Activated T-helper 1 cell treated with anti-CD3 and anti-CD28 coated beads, Interleukin-12 subunit alpha, Interleukin-12 subunit beta, Interleukin-2, Interleukin-4 antibody, amounts not matched to agents 30 ng/mL and 10 ng/mL and 1 ng/mL, durations not matched to agents 14 hours and 24 hours and 36 hours (primary cell): ENCODE data around the gene GABBR2. TPM values are rescaled to one million over a fixed set of nuclear protein-coding genes. Genes with fewer than 3 reads are reported as not detected.

ENCODE experiments used
- DNase-seq: peaks from one replicate; pipeline ENCODE4 v3.0.0; 2021; ENCODE audit warnings: low spot score
- H3K27ac Mint-ChIP-seq: one replicate; pipeline ENCODE4 v1.8.0; 2021; ENCODE audit warnings: mild to moderate bottlenecking, mixed read lengths
- H3K27me3 Mint-ChIP-seq: one replicate; pipeline ENCODE4 v1.8.0; 2022; ENCODE audit warnings: mild to moderate bottlenecking, moderate library complexity, mixed read lengths; ENCODE audit not compliant: insufficient read depth
- H3K36me3 Mint-ChIP-seq: one replicate; pipeline ENCODE4 v1.8.0; 2021; ENCODE audit warnings: low read depth, mixed read lengths
- H3K4me1 Mint-ChIP-seq: one replicate; pipeline ENCODE4 v1.8.0; 2021; ENCODE audit warnings: low read depth, mixed read lengths
- H3K4me3 Mint-ChIP-seq: one replicate; pipeline ENCODE4 v1.8.0; 2021; ENCODE audit warnings: mild to moderate bottlenecking, moderate library complexity, mixed read lengths
- H3K9me3 Mint-ChIP-seq: one replicate; pipeline ENCODE4 v1.8.0; 2021; ENCODE audit warnings: mixed read lengths
- intact Hi-C: fragments of 100-400 bp; cut with micrococcal nuclease; formaldehyde crosslinking; loops from one replicate; pipeline ENCODE4 v1.15.1; 2024
- total RNA-seq: library from RNA; stranded (reverse); gene quantifications from 2 replicates; pipeline ENCODE4 v1.2.3, GENCODE V29; 2022

The GABBR2 gene
- total RNA-seq, 1 donor from 2014 or later: not detected

- DNase-seq: no peak
- H3K27me3 Mint-ChIP-seq: peaks cover 5% of the 10 kb centered on the region
- H3K4me1 Mint-ChIP-seq: no peaks in the 10 kb centered on the region
- intact Hi-C loops: no loop called here
- H3K9me3 Mint-ChIP-seq: no peaks in the 10 kb centered on the region
- H3K4me3 Mint-ChIP-seq: no peak overlapping the region
- no peaks in the 10 kb centered on the region for H3K36me3 Mint-ChIP-seq
- H3K27ac Mint-ChIP-seq: no peak overlapping the region
Measured at GRCh38 chr9:98372077-98372836, 336.5 kb downstream of the GABBR2 start.

- peaks cover 6% of the 10 kb centered on the region for H3K9me3 Mint-ChIP-seq
- no peak overlapping the region for H3K4me3 Mint-ChIP-seq
- intact Hi-C loops: no loop called here
- no peak overlapping the region for H3K27ac Mint-ChIP-seq
- peaks cover 5% of the 10 kb centered on the region for H3K27me3 Mint-ChIP-seq
- no peaks in the 10 kb centered on the region for H3K36me3 Mint-ChIP-seq
- no peak for DNase-seq
- H3K4me1 Mint-ChIP-seq: no peaks in the 10 kb centered on the region
Measured at GRCh38 chr9:98370976-98371315, 337.8 kb downstream of the GABBR2 start.

GRCh38 chr9:98370300-98370975 is 338.3 kb downstream of the GABBR2 start:
- Mint-ChIP-seq H3K27ac (no peak overlapping the region), H3K36me3 (no peaks in the 10 kb centered on the region), H3K4me1 (no peaks in the 10 kb centered on the region), H3K9me3 (peaks cover 6% of the 10 kb centered on the region), H3K4me3 (no peak overlapping the region), H3K27me3 (peaks cover 5% of the 10 kb centered on the region)
- intact Hi-C loops: no loop called here
- no peak for DNase-seq

- no peak for DNase-seq
- H3K27me3 Mint-ChIP-seq: peaks cover 3% of the 10 kb centered on the region
- H3K36me3 Mint-ChIP-seq: no peaks in the 10 kb centered on the region
- H3K4me1 Mint-ChIP-seq: no peaks in the 10 kb centered on the region
- peaks cover 12% of the 10 kb centered on the region for H3K9me3 Mint-ChIP-seq
- H3K27ac Mint-ChIP-seq: no peak overlapping the region
- intact Hi-C loops: no loop called here
- no peak overlapping the region for H3K4me3 Mint-ChIP-seq
Measured at GRCh38 chr9:98369896-98370295, 338.8 kb downstream of the GABBR2 start.

- peaks cover under 1% of the 10 kb centered on the region for H3K27me3 Mint-ChIP-seq
- intact Hi-C loops: no loop called here
- no peak for DNase-seq
- H3K36me3 Mint-ChIP-seq: no peaks in the 10 kb centered on the region
- no peak overlapping the region for H3K27ac Mint-ChIP-seq
- no peaks in the 10 kb centered on the region for H3K4me1 Mint-ChIP-seq
- H3K9me3 Mint-ChIP-seq: peaks cover 12% of the 10 kb centered on the region
- no peak overlapping the region for H3K4me3 Mint-ChIP-seq
Measured at GRCh38 chr9:98369471-98369870, 339.3 kb downstream of the GABBR2 start.

GRCh38 chr9:98369066-98369425 is 339.7 kb downstream of the GABBR2 start:
- DNase-seq: no peak
- Mint-ChIP-seq H3K4me3 (no peak overlapping the region), H3K4me1 (no peaks in the 10 kb centered on the region), H3K27ac (no peak overlapping the region), H3K27me3 (no peaks in the 10 kb centered on the region), H3K9me3 (peaks cover 12% of the 10 kb centered on the region), H3K36me3 (no peaks in the 10 kb centered on the region)
- intact Hi-C loops: no loop called here

- H3K4me3 Mint-ChIP-seq: no peak overlapping the region
- H3K27ac Mint-ChIP-seq: no peak overlapping the region
- no peaks in the 10 kb centered on the region for H3K4me1 Mint-ChIP-seq
- H3K9me3 Mint-ChIP-seq: peaks cover 12% of the 10 kb centered on the region
- intact Hi-C loops: no loop called here
- no peak for DNase-seq
- no peaks in the 10 kb centered on the region for H3K36me3 Mint-ChIP-seq
- no peaks in the 10 kb centered on the region for H3K27me3 Mint-ChIP-seq
Measured at GRCh38 chr9:98368366-98369065, 340.2 kb downstream of the GABBR2 start.

- H3K9me3 Mint-ChIP-seq: peaks cover 12% of the 10 kb centered on the region
- no peaks in the 10 kb centered on the region for H3K4me1 Mint-ChIP-seq
- H3K27me3 Mint-ChIP-seq: no peaks in the 10 kb centered on the region
- no peak overlapping the region for H3K27ac Mint-ChIP-seq
- H3K36me3 Mint-ChIP-seq: no peaks in the 10 kb centered on the region
- no peak for DNase-seq
- no peak overlapping the region for H3K4me3 Mint-ChIP-seq
- intact Hi-C loops: no loop called here
Measured at GRCh38 chr9:98367923-98368322, 340.8 kb downstream of the GABBR2 start.

GRCh38 chr9:98367371-98367900 is 341.3 kb downstream of the GABBR2 start:
- no peak overlapping the region for H3K4me3 Mint-ChIP-seq
- no peaks in the 10 kb centered on the region for H3K27me3 Mint-ChIP-seq
- DNase-seq: no peak
- H3K27ac Mint-ChIP-seq: no peak overlapping the region
- intact Hi-C loops: no loop called here
- H3K36me3 Mint-ChIP-seq: no peaks in the 10 kb centered on the region
- peaks cover 12% of the 10 kb centered on the region for H3K9me3 Mint-ChIP-seq
- H3K4me1 Mint-ChIP-seq: no peaks in the 10 kb centered on the region

GRCh38 chr9:98365781-98366180 is 343.0 kb downstream of the GABBR2 start:
- Mint-ChIP-seq H3K4me3 (no peak overlapping the region), H3K9me3 (peaks cover 12% of the 10 kb centered on the region), H3K27ac (no peak overlapping the region), H3K36me3 (no peaks in the 10 kb centered on the region), H3K27me3 (no peaks in the 10 kb centered on the region), H3K4me1 (no peaks in the 10 kb centered on the region)
- intact Hi-C loops: no loop called here
- DNase-seq: no peak

GRCh38 chr9:98365227-98365669 is 343.5 kb downstream of the GABBR2 start:
- intact Hi-C loops: no loop called here
- Mint-ChIP-seq H3K27ac (no peak overlapping the region), H3K4me1 (no peaks in the 10 kb centered on the region), H3K9me3 (peaks cover 12% of the 10 kb centered on the region), H3K27me3 (no peaks in the 10 kb centered on the region), H3K36me3 (no peaks in the 10 kb centered on the region), H3K4me3 (no peak overlapping the region)
- no peak for DNase-seq

- no peak overlapping the region for H3K27ac Mint-ChIP-seq
- DNase-seq: no peak
- H3K27me3 Mint-ChIP-seq: no peaks in the 10 kb centered on the region
- no peak overlapping the region for H3K4me3 Mint-ChIP-seq
- peaks cover 12% of the 10 kb centered on the region for H3K9me3 Mint-ChIP-seq
- intact Hi-C loops: no loop called here
- no peaks in the 10 kb centered on the region for H3K36me3 Mint-ChIP-seq
- no peaks in the 10 kb centered on the region for H3K4me1 Mint-ChIP-seq
Measured at GRCh38 chr9:98364086-98364485, 344.6 kb downstream of the GABBR2 start.

GRCh38 chr9:98363644-98364043 is 345.1 kb downstream of the GABBR2 start:
- H3K27ac Mint-ChIP-seq: no peak overlapping the region
- H3K9me3 Mint-ChIP-seq: peaks cover 12% of the 10 kb centered on the region

More at GRCh38 chr9:98363644-98364043, 345.1 kb downstream of the GABBR2 start:
- intact Hi-C loops: no loop called here
- Mint-ChIP-seq H3K4me3 (no peak overlapping the region), H3K4me1 (no peaks in the 10 kb centered on the region), H3K27me3 (no peaks in the 10 kb centered on the region), H3K36me3 (no peaks in the 10 kb centered on the region)
- DNase-seq: no peak
